Cardiac septum (tissue), 1 donor: ENCODE results near the gene CCL14. TPM values are rescaled to one million over a fixed set of nuclear protein-coding genes. Genes with fewer than 3 reads are reported as not detected.
A peak's percentile ranks its signal among the peaks of the same experiment; 100 is the strongest.
"Not testable (repeated sequence)": the region's sequence is repeated elsewhere in the genome, so short reads cannot be mapped to it uniquely, and the experiment has no call there.

Experiments used
- DNase-seq: peaks from one replicate; pipeline ENCODE4 v3.0.0-alpha.2; 2020; ENCODE audit warnings: low spot score
- intact Hi-C: fragments of 100-400 bp; cut with DNase I; formaldehyde crosslinking; loops from one replicate; pipeline ENCODE4 v1.14.0; 2022
- total RNA-seq: library from RNA; stranded (reverse); fragmentation: NEBNext Ultra II Directional; extraction: Animal tissue kit (Norgen Biotek cat#: 25700); gene quantifications from one replicate; pipeline ENCODE4 v1.2.1, GENCODE V29; 2021
- donor health status: DM: no; HTN: no; CAD: no.

CCL14 gene
- total RNA-seq, 1 donor from 2014 or later: 6.7 TPM

GRCh38 chr17:35998018-35998545 is 11.6 kb upstream of the CCL14 start:
- intact Hi-C loops: no loop called here
- DNase-seq: no peak

GRCh38 chr17:35995346-35995745 is 8.8 kb upstream of the CCL14 start:
- intact Hi-C loops, DNase-seq: not testable (repeated sequence)

GRCh38 chr17:35991075-35991474 is 4.5 kb upstream of the CCL14 start:
- intact Hi-C loops: no loop called here
- DNase-seq: no peak

GRCh38 chr17:35988164-35988563 is 1.6 kb upstream of the CCL14 start:
- DNase-seq: no peak
- intact Hi-C loops: no loop called here

GRCh38 chr17:35984140-35984539 is 2.4 kb downstream of the CCL14 start:
- intact Hi-C loops: no loop called here
- DNase-seq: no peak

GRCh38 chr17:35982409-35983191 is 3.9 kb downstream of the CCL14 start:
- no peak for DNase-seq
- intact Hi-C loops: no loop called here

GRCh38 chr17:35981908-35982330 is 4.6 kb downstream of the CCL14 start:
- intact Hi-C loops: no loop called here
- no peak for DNase-seq

GRCh38 chr17:35981246-35981645 is 5.3 kb downstream of the CCL14 start, which contains the start of gene CCL16:
Gene CCL16 (minus strand): TSS chr17:35981497. CDS start chr17:35981420, 77 bp downstream.
- intact Hi-C loops: no loop called here
- DNase-seq: no peak

GRCh38 chr17:35978346-35978745 is 8.2 kb downstream of the CCL14 start:
- no peak for DNase-seq
- intact Hi-C loops: loop anchor here (5.0 kb wide), 1 partner anchor 94 kb away; no protein-coding TSS in a partner anchor

GRCh38 chr17:35977509-35977908 is 9.0 kb downstream of the CCL14 start:
- DNase-seq: no peak
- intact Hi-C loops: loop anchor here (5.0 kb wide), 1 partner anchor 95 kb away; no protein-coding TSS in a partner anchor

- DNase-seq: no peak
- intact Hi-C loops: no loop called here
Observed at GRCh38 chr17:35973333-35974260, 12.9 kb downstream of the CCL14 start.

- no peak for DNase-seq
- intact Hi-C loops: no loop called here
Observed at GRCh38 chr17:35972945-35973332, 13.6 kb downstream of the CCL14 start.

- DNase-seq: no peak
- intact Hi-C loops: no loop called here
Observed at GRCh38 chr17:35972535-35972934, 14.0 kb downstream of the CCL14 start.

GRCh38 chr17:35972066-35972465 is 14.5 kb downstream of the CCL14 start:
- intact Hi-C loops: no loop called here
- DNase-seq: no peak

GRCh38 chr17:35969558-35970380 is 16.8 kb downstream of the CCL14 start:
- intact Hi-C loops: loop anchor here (1.0 to 2.0 kb wide), 2 partner anchors 180 to 513 kb away; no protein-coding TSS in a partner anchor
- peak; percentile 81 for DNase-seq

GRCh38 chr17:35968520-35969054 is 17.9 kb downstream of the CCL14 start:
- no peak for DNase-seq
- intact Hi-C loops: loop anchor here (2.0 kb wide), 1 partner anchor 514 kb away; no protein-coding TSS in a partner anchor

- DNase-seq: no peak
- intact Hi-C loops: no loop called here
Observed at GRCh38 chr17:35965272-35965671, 21.3 kb downstream of the CCL14 start.

GRCh38 chr17:35963663-35964062 is 22.9 kb downstream of the CCL14 start:
- intact Hi-C loops: no loop called here
- no peak for DNase-seq

GRCh38 chr17:35953720-35954119 is 32.8 kb downstream of the CCL14 start:
- intact Hi-C loops: no loop called here

More at GRCh38 chr17:35953720-35954119, 32.8 kb downstream of the CCL14 start:
- no peak for DNase-seq
